ENCODE results near the gene USP40.

DNA sequence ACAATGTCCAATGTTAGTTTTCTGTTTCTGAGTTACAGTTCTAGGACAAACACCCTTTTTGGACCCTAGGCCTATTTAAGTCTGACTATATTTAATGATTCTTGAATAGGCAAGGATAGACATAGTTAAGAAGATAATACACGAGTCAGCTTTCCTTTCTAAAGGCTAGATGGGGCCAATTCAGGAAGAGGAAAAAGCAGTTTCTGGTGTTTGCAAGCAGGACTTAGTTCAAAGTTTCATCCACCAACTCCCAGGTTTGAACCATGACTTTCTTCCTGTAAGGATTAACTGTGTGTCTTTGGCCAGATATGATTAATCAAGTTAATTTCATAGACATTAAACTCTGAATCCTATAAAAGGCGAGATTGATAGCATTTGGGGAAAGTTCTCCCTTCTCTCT is 66.7 kb downstream of the USP40 start:
- TF ChIP-seq CTCF (IDR thresholded peaks at IDR 0.05; ENCODE audit: poor library complexity), result no peak
- TF ChIP-seq EZH2 (IDR thresholded peaks at IDR 0.05; ENCODE audit: borderline replicate concordance), result no peak
- no peak for TF ChIP-seq EZH2phosphoT487 (IDR thresholded peaks at IDR 0.05; ENCODE audit: low read depth, severe bottlenecking, unreplicated experiment)
